K562 (cell line): ENCODE data around the gene TTC32. TPM values are rescaled to one million over a fixed set of nuclear protein-coding genes. Genes with fewer than 3 reads are reported as not detected.

Experiments
- ATF7 ChIP-seq: fragments of 450-650 bp; IDR thresholded peaks from 2 replicates; pipeline ENCODE4 v1.7.1; 2014; ENCODE audit warnings: mild to moderate bottlenecking, moderate library complexity
- CBFA2T2 ChIP-seq: fragments of 450-650 bp; conservative IDR thresholded peaks from 2 replicates; pipeline ENCODE4 v1.6.1; 2017; ENCODE audit warnings: mild to moderate bottlenecking
- CBX5 ChIP-seq: IDR thresholded peaks from 2 replicates; pipeline ENCODE4 v1.6.1; 2014; ENCODE audit warnings: low read depth, borderline replicate concordance
- CEBPG ChIP-seq, 3 experiments: fragments of 200-800 bp in 1 of 3; sonication (Bioruptor generic) in 1 of 3; sonication (generic) in 1 of 3; formaldehyde crosslinking in 1 of 3; IDR thresholded peaks in 2 of 3; conservative IDR thresholded peaks in 1 of 3; 2 replicates each; pipeline versions ENCODE4 v1.6.1 to v1.8.0; 2016 to 2022; ENCODE audit warnings: missing compliant biosample characterization in 2 of 3, missing genetic modification characterization in 2 of 3, mild to moderate bottlenecking in 1 of 3, missing genetic modification reagents in 1 of 3
- CHD7 ChIP-seq: fragments of 200-600 bp; sonication (generic); IDR thresholded peaks from one replicate; pipeline ENCODE4 v1.6.1; 2012; ENCODE audit warnings: mild to moderate bottlenecking, low read depth, low read length, inconsistent platforms
- CREM ChIP-seq: IDR thresholded peaks from 2 replicates; pipeline ENCODE4 v1.6.1; 2014; ENCODE audit warnings: antibody characterized with exemption, low read depth
- FOXP1 ChIP-seq: sonication (generic); formaldehyde crosslinking; IDR thresholded peaks from 2 replicates; pipeline ENCODE4 v1.8.0; 2022; ENCODE audit warnings: mild to moderate bottlenecking, missing genetic modification reagents
- GTF2F1 ChIP-seq: IDR thresholded peaks from 2 replicates; pipeline ENCODE4 v1.6.1; 2011; ENCODE audit warnings: low read depth, low read length, improper control_type of control experiment
- HBP1 ChIP-seq: fragments of 450-650 bp; formaldehyde crosslinking; IDR thresholded peaks from 2 replicates; pipeline ENCODE4 v1.4.0; 2022; ENCODE audit warnings: missing genetic modification characterization
- KDM4B ChIP-seq, 2 experiments: fragments of 450-650 bp in 1 of 2; sonication (generic) in 1 of 2; IDR thresholded peaks; 2 replicates each; pipeline ENCODE4 v1.6.1; 2016 to 2017; ENCODE audit warnings: borderline replicate concordance in 2 of 2, antibody characterized with exemption in 1 of 2, low read depth in 1 of 2, mild to moderate bottlenecking in 1 of 2
- NFYB ChIP-seq: IDR thresholded peaks from 2 replicates; pipeline ENCODE4 v1.6.1; 2011; ENCODE audit warnings: mild to moderate bottlenecking, moderate library complexity; ENCODE audit not compliant: insufficient read length; ENCODE audit errors: extremely low read depth
- PHB ChIP-seq: fragments of 250-450 bp; sonication (Bioruptor Pico); IDR thresholded peaks from 2 replicates; pipeline ENCODE4 v1.5.0; 2021
- PHF20 ChIP-seq: fragments of 450-650 bp; IDR thresholded peaks from 2 replicates; pipeline ENCODE4 v1.6.1; 2018; ENCODE audit not compliant: partially characterized antibody
- ZNF239 ChIP-seq: fragments of 250-450 bp; sonication (Bioruptor Pico); IDR thresholded peaks from 2 replicates; pipeline ENCODE4 v1.4.0; 2020; ENCODE audit warnings: mild to moderate bottlenecking
- ZNF445 ChIP-seq: fragments of 250-450 bp; sonication (Bioruptor Pico); IDR thresholded peaks from 2 replicates; pipeline ENCODE4 v1.4.0; 2020; ENCODE audit warnings: low read depth, mild to moderate bottlenecking, moderate library complexity
- ZNF785 ChIP-seq: fragments of 250-450 bp; sonication (Bioruptor Pico); IDR thresholded peaks from 2 replicates; pipeline ENCODE4 v1.4.0; 2020; ENCODE audit warnings: mild to moderate bottlenecking
- polyA plus RNA-seq, 8 experiments: library from polyadenylated mRNA; depleted of rRNA in 4 of 8; stranded (reverse) in 5 of 8; unstranded in 3 of 8; fragments of >200 nt; fragmentation: Nextera tagmentation in 2 of 8; fragmentation: Illumina TruSeq in 1 of 8; extraction: Ambion mirVana in 2 of 8; extraction: Trizol in 1 of 8; gene quantifications; 2 replicates each; pipeline versions ENCODE4 v1.2.1 to v1.2.3, GENCODE V29; 2011 to 2014; ENCODE audit warnings: inconsistent platforms in 1 of 8, missing spikeins in 1 of 8
- total RNA-seq, 7 experiments: library from RNA; depleted of rRNA in 6 of 7; stranded (reverse); fragments of >200 nt in 6 of 7; fragmentation: Illumina TruSeq in 2 of 7; extraction: Trizol in 2 of 7; gene quantifications; 2 replicates each; pipeline versions ENCODE4 v1.2.1 to v1.2.3, GENCODE V29; 2011 to 2021; ENCODE audit warnings: low replicate concordance in 1 of 7

Gene TTC32
- total and polyA plus RNA-seq, 9 of the 15 experiments (the other 6 are each of a cell fraction or from before 2014, with no cell fraction given) = 27.6 to 71.4 (median 52.6) TPM

GRCh38 chr2:19901442-19902215, at the start of gene TTC32 (continued):
- no peak for TF ChIP-seq CHD7
- 0 out of 2 replicates have a peak, but pooled peaks have one; percentile 29 for TF ChIP-seq HBP1 (CRISPR knock-in tag)
- TF ChIP-seq CBFA2T2 = no peak
- peak; percentile 47; the same call in 1 of the 2 replicates for TF ChIP-seq CBX5
- TF ChIP-seq ATF7 = peak; percentile 76
- TF ChIP-seq NFYB = no peak
- no peak for TF ChIP-seq KDM4B (IDR thresholded peaks at IDR 0.05; ENCODE audit: borderline replicate concordance in 2 of 2, low read depth in 1 of 2)
- TF ChIP-seq ZNF239 (CRISPR knock-in tag) = no peak
- TF ChIP-seq FOXP1 (CRISPR knock-in tag) = no peak; the same call in 1 of the 2 replicates
- TF ChIP-seq CEBPG (CRISPR knock-in tag; IDR thresholded peaks at IDR 0.05) = no peak
- no peak for TF ChIP-seq CEBPG (tag; conservative IDR thresholded peaks at IDR 0.05 in 1 of 2, IDR thresholded peaks at IDR 0.05 in 1 of 2)
- no peak for TF ChIP-seq ZNF445 (CRISPR knock-in tag)
- no peak for TF ChIP-seq ZNF785 (CRISPR knock-in tag)
- TF ChIP-seq CREM = peak; percentile 90
- no peak for TF ChIP-seq PHB (CRISPR knock-in tag)
- peak; percentile 50 for TF ChIP-seq GTF2F1
- peak; percentile 50 for TF ChIP-seq PHF20
